Measurements from ENCODE around the gene TOLLIP. TPM values are rescaled to one million over a fixed set of nuclear protein-coding genes. Genes with fewer than 3 reads are reported as not detected.

Gene TOLLIP
- total RNA-seq, 1 experiment from 2014 or later = 32.3 TPM

- H4K91ac ChIP-seq (ENCODE audit: insufficient read length, low read depth, low read length) = no peak overlapping the region
- Mint-ChIP-seq H3K27ac (peak overlapping the region in 2 of 3 experiments; percentile 35 to 62; a peak in 1 of 7 replicates), H3K9me3 (no peaks in the 10 kb centered on the region), H3K36me3 (ENCODE audit: insufficient read depth in 1 of 3, low read depth in 3 of 3) (peaks cover 0 to 5% (median 4%) of the 10 kb centered on the region in 3 experiments; a peak in 3 of 7 replicates), H3K4me3 (no peak overlapping the region), H3K27me3 (ENCODE audit: low read depth) (no peaks in the 10 kb centered on the region), H3K4me1 (peaks cover 19 to 26% of the 10 kb centered on the region in 2 experiments)
- H3K23me2 ChIP-seq (ENCODE audit: insufficient read length, low read depth, low read length, poor library complexity, severe bottlenecking) = peaks cover 4% of the 10 kb centered on the region
- H3K18ac ChIP-seq (ENCODE audit: insufficient read length, low read depth, low read length) = no peak overlapping the region
- no peak overlapping the region for H3T11ph ChIP-seq (ENCODE audit: low read length)
- H3K4ac ChIP-seq (ENCODE audit: low read depth, low read length) = no peak overlapping the region
- no peaks in the 10 kb centered on the region for H3K9me3 ChIP-seq (ENCODE audit: control insufficient read depth, low read depth, low read length)
- no peak overlapping the region for H4K8ac ChIP-seq (replicated peaks; ENCODE audit: insufficient read length, low read depth, low read length)
- DNase-seq = peak; percentile 14
- H3K4me1 ChIP-seq (ENCODE audit: insufficient read depth, low read length) = no peaks in the 10 kb centered on the region; the same call in 1 of the 2 replicates
- no peak overlapping the region for H2BK120ac ChIP-seq (ENCODE audit: low read depth, low read length, poor library complexity, severe bottlenecking)
- H3K23ac ChIP-seq (ENCODE audit: insufficient read length, low read depth, low read length) = no peak overlapping the region
- H2BK15ac ChIP-seq (ENCODE audit: low read depth, low read length) = no peak overlapping the region
- H3K9ac ChIP-seq (ENCODE audit: extremely low read depth, insufficient read length, low read length) = no peak overlapping the region
- H3K27ac ChIP-seq (ENCODE audit: insufficient read length, low read depth, low read length) = no peak overlapping the region
- H2BK20ac ChIP-seq (ENCODE audit: low read depth, low read length, poor library complexity, severe bottlenecking) = no peak overlapping the region
- no peak overlapping the region for H2AFZ ChIP-seq (ENCODE audit: low read length)
- no peak overlapping the region for H4K5ac ChIP-seq (ENCODE audit: insufficient read length, low read depth, low read length)
- no peaks in the 10 kb centered on the region for H3K27me3 ChIP-seq (ENCODE audit: insufficient read depth, low read length)
- peaks cover 1% of the 10 kb centered on the region; the same call in 1 of the 2 replicates for H3K79me2 ChIP-seq (ENCODE audit: insufficient read depth, low read length)
- H3K79me1 ChIP-seq (ENCODE audit: insufficient read depth, low read depth, low read length, poor library complexity, severe bottlenecking) = peaks cover 13% of the 10 kb centered on the region
- no peak overlapping the region for H2BK12ac ChIP-seq (ENCODE audit: insufficient read length, low read depth, low read length)
- H2AK5ac ChIP-seq (ENCODE audit: insufficient read length, low read length) = no peak overlapping the region
- TF ChIP-seq, protein P1, sequence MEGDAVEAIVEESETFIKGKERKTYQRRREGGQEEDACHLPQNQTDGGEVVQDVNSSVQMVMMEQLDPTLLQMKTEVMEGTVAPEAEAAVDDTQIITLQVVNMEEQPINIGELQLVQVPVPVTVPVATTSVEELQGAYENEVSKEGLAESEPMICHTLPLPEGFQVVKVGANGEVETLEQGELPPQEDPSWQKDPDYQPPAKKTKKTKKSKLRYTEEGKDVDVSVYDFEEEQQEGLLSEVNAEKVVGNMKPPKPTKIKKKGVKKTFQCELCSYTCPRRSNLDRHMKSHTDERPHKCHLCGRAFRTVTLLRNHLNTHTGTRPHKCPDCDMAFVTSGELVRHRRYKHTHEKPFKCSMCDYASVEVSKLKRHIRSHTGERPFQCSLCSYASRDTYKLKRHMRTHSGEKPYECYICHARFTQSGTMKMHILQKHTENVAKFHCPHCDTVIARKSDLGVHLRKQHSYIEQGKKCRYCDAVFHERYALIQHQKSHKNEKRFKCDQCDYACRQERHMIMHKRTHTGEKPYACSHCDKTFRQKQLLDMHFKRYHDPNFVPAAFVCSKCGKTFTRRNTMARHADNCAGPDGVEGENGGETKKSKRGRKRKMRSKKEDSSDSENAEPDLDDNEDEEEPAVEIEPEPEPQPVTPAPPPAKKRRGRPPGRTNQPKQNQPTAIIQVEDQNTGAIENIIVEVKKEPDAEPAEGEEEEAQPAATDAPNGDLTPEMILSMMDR (conservative IDR thresholded peaks at IDR 0.05) = no peak
- no peak overlapping the region for H3K56ac ChIP-seq (ENCODE audit: insufficient read length, low read depth, low read length)
- no peak overlapping the region for H3K14ac ChIP-seq (ENCODE audit: insufficient read depth, low read length)
- H3K4me2 ChIP-seq (ENCODE audit: insufficient read depth, insufficient read length, low read length) = no peak overlapping the region
- no peaks in the 10 kb centered on the region for H4K20me1 ChIP-seq (ENCODE audit: control insufficient read depth, insufficient read depth, insufficient read length)
- no CpG with 5 or more reads among the region's 13 CpGs for WGBS (ENCODE audit: extremely low coverage, insufficient read length, low lambda C conversion rate)
- H2BK5ac ChIP-seq (ENCODE audit: insufficient read length, low read length) = no peak overlapping the region
Measured at GRCh38 chr11:1305063-1305495, 4.4 kb downstream of the TOLLIP start.

Data from H9 (cell line).